ENCODE results near the gene TPT1.
"Not testable (repeated sequence)": the region's sequence is repeated elsewhere in the genome, so short reads cannot be mapped to it uniquely, and the experiment has no call there.

DNA sequence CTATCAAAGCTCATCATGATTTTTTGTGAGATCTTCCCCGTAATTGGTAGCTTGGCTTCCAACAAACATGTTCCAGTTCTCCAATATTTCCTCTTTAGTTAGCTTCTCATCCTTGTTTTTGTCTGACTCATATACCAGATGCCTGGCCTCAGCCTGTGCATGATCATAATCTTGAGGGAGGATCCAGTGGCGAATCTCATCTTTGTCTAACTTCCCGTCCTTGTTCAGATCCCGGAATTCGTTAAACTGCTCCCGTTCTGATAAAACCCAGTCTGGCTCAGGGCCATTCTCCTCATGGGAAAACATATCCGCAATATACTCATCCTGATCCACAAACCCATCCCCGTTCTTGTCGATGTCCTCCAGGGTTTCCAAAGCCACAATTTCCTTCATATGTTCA is 49.4 kb upstream of the TPT1 start:
- not testable (repeated sequence) for TF ChIP-seq POLR2AphosphoS5 (IDR thresholded peaks at IDR 0.05; ENCODE audit: low read depth, low read length); CTCF (IDR thresholded peaks at IDR 0.05); EP300 (IDR thresholded peaks at IDR 0.05; ENCODE audit: borderline replicate concordance in 1 of 2, low read depth in 1 of 2, low read length in 1 of 2); IRF3 (IDR thresholded peaks at IDR 0.05; ENCODE audit: low read depth, low read length)
